Measurements from ENCODE around the gene BEST2.

The BEST2 gene

GRCh38 chr19:12754465-12755196 is 3.0 kb downstream of the BEST2 start:
- Histone ChIP-seq H3K36me3 (ENCODE audit: insufficient read depth) (no peaks in the 10 kb centered on the region), H3K27me3 (ENCODE audit: insufficient read depth, low read depth) (peaks cover 81% of the 10 kb centered on the region), H3K27ac (no peak overlapping the region), H3K4me2 (no peak overlapping the region), H3K79me2 (ENCODE audit: insufficient read depth, low read depth) (no peaks in the 10 kb centered on the region), H3K9ac (no peak overlapping the region), H3K4me1 (ENCODE audit: low read depth, poor library complexity, severe bottlenecking) (no peaks in the 10 kb centered on the region), H3K4me3 (IDR thresholded peaks at IDR 0.05; ENCODE audit: insufficient read depth, low read depth, low read length) (no peak overlapping the region), H4K20me1 (ENCODE audit: insufficient read depth) (no peaks in the 10 kb centered on the region), H2AFZ (ENCODE audit: low read depth) (no peak overlapping the region)
- TF ChIP-seq, protein P1, sequence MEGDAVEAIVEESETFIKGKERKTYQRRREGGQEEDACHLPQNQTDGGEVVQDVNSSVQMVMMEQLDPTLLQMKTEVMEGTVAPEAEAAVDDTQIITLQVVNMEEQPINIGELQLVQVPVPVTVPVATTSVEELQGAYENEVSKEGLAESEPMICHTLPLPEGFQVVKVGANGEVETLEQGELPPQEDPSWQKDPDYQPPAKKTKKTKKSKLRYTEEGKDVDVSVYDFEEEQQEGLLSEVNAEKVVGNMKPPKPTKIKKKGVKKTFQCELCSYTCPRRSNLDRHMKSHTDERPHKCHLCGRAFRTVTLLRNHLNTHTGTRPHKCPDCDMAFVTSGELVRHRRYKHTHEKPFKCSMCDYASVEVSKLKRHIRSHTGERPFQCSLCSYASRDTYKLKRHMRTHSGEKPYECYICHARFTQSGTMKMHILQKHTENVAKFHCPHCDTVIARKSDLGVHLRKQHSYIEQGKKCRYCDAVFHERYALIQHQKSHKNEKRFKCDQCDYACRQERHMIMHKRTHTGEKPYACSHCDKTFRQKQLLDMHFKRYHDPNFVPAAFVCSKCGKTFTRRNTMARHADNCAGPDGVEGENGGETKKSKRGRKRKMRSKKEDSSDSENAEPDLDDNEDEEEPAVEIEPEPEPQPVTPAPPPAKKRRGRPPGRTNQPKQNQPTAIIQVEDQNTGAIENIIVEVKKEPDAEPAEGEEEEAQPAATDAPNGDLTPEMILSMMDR (conservative IDR thresholded peaks at IDR 0.05; ENCODE audit: low read depth, low read length): no peak

GRCh38 chr19:12756150-12756883 is 4.7 kb downstream of the BEST2 start:
- H4K20me1 ChIP-seq (ENCODE audit: insufficient read depth): no peaks in the 10 kb centered on the region
- H3K4me1 ChIP-seq (ENCODE audit: low read depth, poor library complexity, severe bottlenecking): no peaks in the 10 kb centered on the region
- no peak overlapping the region for H3K4me2 ChIP-seq
- peaks cover 64% of the 10 kb centered on the region for H3K27me3 ChIP-seq (ENCODE audit: insufficient read depth, low read depth)
- H3K36me3 ChIP-seq (ENCODE audit: insufficient read depth): no peaks in the 10 kb centered on the region
- no peaks in the 10 kb centered on the region for H3K79me2 ChIP-seq (ENCODE audit: insufficient read depth, low read depth)
- TF ChIP-seq, protein P1 (conservative IDR thresholded peaks at IDR 0.05; ENCODE audit: low read depth, low read length): no peak
- no peak overlapping the region for H3K27ac ChIP-seq
- H3K9ac ChIP-seq: no peak overlapping the region
- no peak overlapping the region for H3K4me3 ChIP-seq (IDR thresholded peaks at IDR 0.05; ENCODE audit: insufficient read depth, low read depth, low read length)
- no peak overlapping the region for H2AFZ ChIP-seq (ENCODE audit: low read depth)

- H3K36me3 ChIP-seq (ENCODE audit: insufficient read depth): no peaks in the 10 kb centered on the region
- H3K9ac ChIP-seq: no peak overlapping the region
- H4K20me1 ChIP-seq (ENCODE audit: insufficient read depth): no peaks in the 10 kb centered on the region
- no peak overlapping the region for H3K4me2 ChIP-seq
- no peak overlapping the region for H3K4me3 ChIP-seq (IDR thresholded peaks at IDR 0.05; ENCODE audit: insufficient read depth, low read depth, low read length)
- H3K27me3 ChIP-seq (ENCODE audit: insufficient read depth, low read depth): peaks cover 50% of the 10 kb centered on the region
- no peaks in the 10 kb centered on the region for H3K4me1 ChIP-seq (ENCODE audit: low read depth, poor library complexity, severe bottlenecking)
- no peaks in the 10 kb centered on the region for H3K79me2 ChIP-seq (ENCODE audit: insufficient read depth, low read depth)
- no peak overlapping the region for H3K27ac ChIP-seq
- TF ChIP-seq, protein P1 (conservative IDR thresholded peaks at IDR 0.05; ENCODE audit: low read depth, low read length): peak; percentile 30; the same call in 1 of the 2 replicates
- H2AFZ ChIP-seq (ENCODE audit: low read depth): no peak overlapping the region
Observed at GRCh38 chr19:12757544-12758274, 6.1 kb downstream of the BEST2 start.

DNA sequence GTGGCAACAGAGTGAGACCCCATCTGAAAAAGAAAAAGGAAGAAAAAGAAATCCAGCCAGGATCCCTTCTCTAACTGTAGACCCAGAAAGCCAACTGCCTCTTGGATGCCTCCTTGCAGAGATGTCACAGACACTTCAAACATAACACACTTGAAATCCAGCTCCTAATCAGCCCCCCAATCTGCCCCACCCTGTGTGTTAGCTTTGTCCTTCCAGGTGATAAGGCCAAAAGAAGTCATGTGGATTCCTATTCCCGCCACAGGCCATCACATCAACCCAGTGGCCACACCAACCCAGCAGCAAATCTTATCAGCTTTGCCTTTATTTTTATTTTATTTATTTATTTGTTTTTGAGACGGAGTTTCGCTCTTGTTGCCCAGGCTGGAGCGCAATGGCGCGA is 8.1 kb downstream of the BEST2 start:
- H3K79me2 ChIP-seq (ENCODE audit: insufficient read depth, low read depth): no peaks in the 10 kb centered on the region
- no peaks in the 10 kb centered on the region for H3K4me1 ChIP-seq (ENCODE audit: low read depth, poor library complexity, severe bottlenecking)
- peaks cover 34% of the 10 kb centered on the region; the same call in 1 of the 2 replicates for H3K27me3 ChIP-seq (ENCODE audit: insufficient read depth, low read depth)
- H2AFZ ChIP-seq (ENCODE audit: low read depth): no peak overlapping the region
- no peak overlapping the region for H3K27ac ChIP-seq
- no peaks in the 10 kb centered on the region for H3K36me3 ChIP-seq (ENCODE audit: insufficient read depth)
- no peak overlapping the region for H3K9ac ChIP-seq
- no peaks in the 10 kb centered on the region for H4K20me1 ChIP-seq (ENCODE audit: insufficient read depth)
- no peak overlapping the region for H3K4me2 ChIP-seq
- H3K4me3 ChIP-seq (IDR thresholded peaks at IDR 0.05; ENCODE audit: insufficient read depth, low read depth, low read length): no peak overlapping the region
- TF ChIP-seq, protein P1 (conservative IDR thresholded peaks at IDR 0.05; ENCODE audit: low read depth, low read length): no peak
